AG04450 (cell line): Measurements from ENCODE around the gene KNOP1. TPM values are rescaled to one million over a fixed set of nuclear protein-coding genes. Genes with fewer than 3 reads are reported as not detected.

Experiments
- CTCF ChIA-PET: fragments of 300-600, 350-600 bp; formaldehyde crosslinking; extraction: SDS; loops from one replicate; lab custom pipeline; 2022; ENCODE audit warnings: antibody characterized with exemption, inconsistent platforms; lab: Charles Lee
- POLR2A ChIA-PET: fragments of 350-600 bp; formaldehyde crosslinking; extraction: SDS; loops from one replicate; lab custom pipeline; 2021; ENCODE audit warnings: antibody characterized with exemption, inconsistent platforms; lab: Yijun Ruan, JAX
- DNase-seq: peaks from one replicate; pipeline ENCODE4 v3.0.0-alpha.2; 2011; ENCODE audit warnings: low read depth, low spot score
- H3K27ac ChIP-seq: one replicate; pipeline ENCODE4 v1.5.1; 2012; ENCODE audit warnings: low read depth, low read length, control low read depth
- H3K27me3 ChIP-seq: one replicate; pipeline ENCODE4 v1.6.0; 2012; ENCODE audit warnings: low read length; ENCODE audit not compliant: control insufficient read depth, insufficient read depth
- H3K4me3 ChIP-seq: 2 replicates; pipeline ENCODE4 v1.5.1; 2011; ENCODE audit warnings: mild to moderate bottlenecking, low read depth, low read length, control low read depth
- H3K9me3 ChIP-seq: 2 replicates; pipeline ENCODE4 v1.5.1; 2012; ENCODE audit warnings: low read length; ENCODE audit not compliant: control insufficient read depth, insufficient read depth
- CTCF ChIP-seq: IDR thresholded peaks from 2 replicates; pipeline ENCODE4 v1.5.1; 2011; ENCODE audit warnings: low read depth, low read length, control low read depth, inconsistent platforms
- polyA plus RNA-seq: library from polyadenylated mRNA; depleted of rRNA; stranded (reverse); fragments of >200 nt; gene quantifications from 2 replicates; pipeline ENCODE4 v1.2.3, GENCODE V29; 2011

KNOP1 gene
- polyA plus RNA-seq, 1 experiment = 14.9 TPM

GRCh38 chr16:19749571-19750080, 31.6 kb upstream of the KNOP1 start:
- H3K27ac ChIP-seq = no peak overlapping the region
- no peak overlapping the region for H3K4me3 ChIP-seq
- H3K27me3 ChIP-seq = no peaks in the 10 kb centered on the region
- DNase-seq = no peak
- TF ChIP-seq CTCF = no peak
- H3K9me3 ChIP-seq = no peaks in the 10 kb centered on the region
- ChIA-PET POLR2A (no interaction called here), CTCF (interaction anchor here (0.9 to 1.2 kb wide), 2 partner anchors 18 to 195 kb away, joined by 3 read pairs; no protein-coding TSS in a partner anchor)

GRCh38 chr16:19748389-19749168, 30.6 kb upstream of the KNOP1 start:
- Histone ChIP-seq H3K9me3 (no peaks in the 10 kb centered on the region), H3K4me3 (no peak overlapping the region), H3K27me3 (no peaks in the 10 kb centered on the region), H3K27ac (no peak overlapping the region)
- CTCF ChIA-PET = interaction anchor here (0.6 to 0.9 kb wide), 2 partner anchors 20 to 28 kb away, joined by 3 read pairs; no protein-coding TSS in a partner anchor
- TF ChIP-seq CTCF = no peak
- no peak for DNase-seq
- POLR2A ChIA-PET = no interaction called here

- Histone ChIP-seq H3K27ac (no peak overlapping the region), H3K9me3 (no peaks in the 10 kb centered on the region), H3K27me3 (no peaks in the 10 kb centered on the region), H3K4me3 (no peak overlapping the region)
- ChIA-PET CTCF (no interaction called here), POLR2A (no interaction called here)
- TF ChIP-seq CTCF = no peak
- DNase-seq = no peak
Observed at GRCh38 chr16:19746561-19746960, 28.5 kb upstream of the KNOP1 start.

- Histone ChIP-seq H3K9me3 (no peaks in the 10 kb centered on the region), H3K4me3 (no peak overlapping the region), H3K27me3 (no peaks in the 10 kb centered on the region), H3K27ac (peak overlapping the region; percentile 33)
- TF ChIP-seq CTCF = no peak
- DNase-seq = peak; percentile 27
- CTCF ChIA-PET = no interaction called here
- POLR2A ChIA-PET = no interaction called here
Observed at GRCh38 chr16:19745286-19746010, 27.4 kb upstream of the KNOP1 start.

GRCh38 chr16:19744670-19745069, 26.6 kb upstream of the KNOP1 start:
- no peak for TF ChIP-seq CTCF
- DNase-seq = no peak
- H3K9me3 ChIP-seq = no peaks in the 10 kb centered on the region
- POLR2A ChIA-PET = no interaction called here
- H3K27ac ChIP-seq = no peak overlapping the region
- H3K4me3 ChIP-seq = no peak overlapping the region
- CTCF ChIA-PET = no interaction called here
- no peaks in the 10 kb centered on the region for H3K27me3 ChIP-seq
